HepG2 (cell line): ENCODE measurements around the gene OTUD1. TPM values are rescaled to one million over a fixed set of nuclear protein-coding genes. Genes with fewer than 3 reads are reported as not detected.

ENCODE experiments used
- DDIT3 ChIP-seq: sonication (generic); formaldehyde crosslinking; IDR thresholded peaks from 2 replicates; pipeline ENCODE4 v1.4.0; 2020; ENCODE audit warnings: mild to moderate bottlenecking, missing genetic modification reagents
- FOXO1 ChIP-seq: sonication (generic); formaldehyde crosslinking; IDR thresholded peaks from 2 replicates; pipeline ENCODE4 v1.4.0; 2020; ENCODE audit warnings: missing genetic modification reagents
- HMGXB3 ChIP-seq: sonication (generic); formaldehyde crosslinking; IDR thresholded peaks from 2 replicates; pipeline ENCODE4 v1.4.0; 2020; ENCODE audit warnings: missing genetic modification reagents, borderline replicate concordance
- MATR3 ChIP-seq: sonication (generic); formaldehyde crosslinking; IDR thresholded peaks from 2 replicates; pipeline ENCODE4 v1.4.0; 2020; ENCODE audit warnings: missing genetic modification reagents
- MTERF4 ChIP-seq: sonication (generic); formaldehyde crosslinking; IDR thresholded peaks from 2 replicates; pipeline ENCODE4 v1.8.0; 2023; ENCODE audit warnings: mild to moderate bottlenecking, missing genetic modification reagents
- MTF1 ChIP-seq: sonication (generic); formaldehyde crosslinking; IDR thresholded peaks from 2 replicates; pipeline ENCODE4 v1.5.0; 2020; ENCODE audit warnings: missing genetic modification reagents
- NFYC ChIP-seq: IDR thresholded peaks from 2 replicates; pipeline ENCODE4 v1.6.1; 2016; ENCODE audit warnings: missing genetic modification reagents, missing compliant biosample characterization
- NR1H2 ChIP-seq: sonication (generic); formaldehyde crosslinking; IDR thresholded peaks from 2 replicates; pipeline ENCODE4 v1.8.1; 2022; ENCODE audit warnings: low read depth, missing genetic modification reagents, borderline replicate concordance
- NR3C1 ChIP-seq: sonication (generic); formaldehyde crosslinking; IDR thresholded peaks from 2 replicates; pipeline ENCODE4 v1.4.0; 2020; ENCODE audit warnings: missing genetic modification reagents
- PCBP1 ChIP-seq: fragments of 200-400 bp; formaldehyde crosslinking; IDR thresholded peaks from 2 replicates; pipeline ENCODE4 v1.6.1; 2017; ENCODE audit warnings: mild to moderate bottlenecking, low read depth, low read length, borderline replicate concordance
- RFX3 ChIP-seq: IDR thresholded peaks from 2 replicates; pipeline ENCODE4 v1.6.1; 2016; ENCODE audit warnings: missing biosample characterization, missing genetic modification reagents
- SKIL ChIP-seq: sonication (generic); formaldehyde crosslinking; IDR thresholded peaks from 2 replicates; pipeline ENCODE4 v1.8.0; 2022; ENCODE audit warnings: missing genetic modification reagents, mild to moderate bottlenecking, moderate library complexity, borderline replicate concordance
- ZBTB33 ChIP-seq: sonication (generic); formaldehyde crosslinking; IDR thresholded peaks from 2 replicates; pipeline ENCODE4 v1.4.0; 2020; ENCODE audit warnings: missing genetic modification reagents
- ZC3H13 ChIP-seq: sonication (generic); formaldehyde crosslinking; IDR thresholded peaks from 2 replicates; pipeline ENCODE4 v1.8.1; 2023; ENCODE audit warnings: mild to moderate bottlenecking, missing genetic modification reagents, moderate library complexity
- ZNF230 ChIP-seq: sonication (generic); formaldehyde crosslinking; IDR thresholded peaks from 2 replicates; pipeline ENCODE4 v1.4.0; 2020; ENCODE audit warnings: mild to moderate bottlenecking, missing genetic modification reagents
- ZNF264 ChIP-seq: sonication (generic); formaldehyde crosslinking; IDR thresholded peaks from 2 replicates; pipeline ENCODE4 v1.4.0; 2020; ENCODE audit warnings: missing genetic modification reagents
- ZNF569 ChIP-seq: sonication (generic); formaldehyde crosslinking; IDR thresholded peaks from 2 replicates; pipeline ENCODE4 v1.5.0; 2020; ENCODE audit warnings: mild to moderate bottlenecking, missing genetic modification reagents, moderate library complexity, borderline replicate concordance
- ZNF704 ChIP-seq: sonication (generic); formaldehyde crosslinking; IDR thresholded peaks from 2 replicates; pipeline ENCODE4 v1.8.1; 2023; ENCODE audit warnings: mild to moderate bottlenecking, inconsistent platforms, moderate library complexity, missing genetic modification reagents, borderline replicate concordance
- polyA plus RNA-seq, 8 experiments: library from polyadenylated mRNA; depleted of rRNA in 3 of 8; stranded (reverse) in 7 of 8; unstranded in 1 of 8; fragments of >200 nt; fragmentation: Illumina TruSeq in 4 of 8; extraction: Trizol in 4 of 8; gene quantifications; 2 replicates each; pipeline versions ENCODE4 v1.2.1 to v1.2.3, GENCODE V29; 2011 to 2016; ENCODE audit warnings: low read depth in 4 of 8, missing spikeins in 1 of 8, mixed read lengths in 1 of 8; ENCODE audit not compliant: insufficient read depth in 1 of 8
- total RNA-seq, 5 experiments: library from RNA; depleted of rRNA; stranded (reverse); fragments of >200 nt; fragmentation: Illumina TruSeq; extraction: Trizol; gene quantifications; 2 replicates each; pipeline ENCODE4 v1.2.3, GENCODE V29; 2016; ENCODE audit warnings: low read depth in 1 of 5

Gene OTUD1
- total and polyA plus RNA-seq, 2 of the 13 experiments (the other 11 are each of a cell fraction or from before 2014, with no cell fraction given) = 1.2 to 1.4 TPM

GRCh38 chr10:23438547-23439451 is at the start of gene OTUD1 (continued):
- TF ChIP-seq HMGXB3 (CRISPR knock-in tag) = no peak
- TF ChIP-seq PCBP1 = no peak
- no peak for TF ChIP-seq NR3C1
- TF ChIP-seq FOXO1 (CRISPR knock-in tag) = peak; percentile 89
- no peak for TF ChIP-seq ZNF569
- TF ChIP-seq NFYC (CRISPR knock-in tag) = no peak
- 0 out of 2 replicates have a peak, but pooled peaks have one; percentile 24 for TF ChIP-seq ZNF704
- no peak for TF ChIP-seq ZNF264 (CRISPR knock-in tag)
- TF ChIP-seq SKIL = no peak
- no peak for TF ChIP-seq ZBTB33 (CRISPR knock-in tag)
- no peak for TF ChIP-seq MTF1
- TF ChIP-seq DDIT3 (CRISPR knock-in tag) = no peak
- no peak for TF ChIP-seq NR1H2 (CRISPR knock-in tag)
- no peak for TF ChIP-seq ZC3H13
- no peak for TF ChIP-seq ZNF230 (CRISPR knock-in tag)
- TF ChIP-seq MTERF4 = no peak
- TF ChIP-seq MATR3 (CRISPR knock-in tag) = no peak
- no peak for TF ChIP-seq RFX3
